Ascending aorta (tissue), 2 donors: ENCODE data around the gene YKT6. TPM values are rescaled to one million over a fixed set of nuclear protein-coding genes. Genes with fewer than 3 reads are reported as not detected.

Experiments used
- DNase-seq, 2 donors: peaks; one replicate each; pipeline ENCODE4 v3.0.0-alpha.2; 2019; ENCODE audit warnings: low spot score in 2 of 2
- H3K27ac ChIP-seq, 2 donors: fragments of 200-600 bp; sonication (generic); one replicate each; pipeline ENCODE4 v1.5.1; 2016 to 2017; ENCODE audit warnings: mild to moderate bottlenecking in 1 of 2
- H3K27me3 ChIP-seq: fragments of 200-600 bp; sonication (generic); one replicate; pipeline ENCODE4 v1.5.1; 2017
- H3K36me3 ChIP-seq, 2 donors: fragments of 200-600 bp; sonication (generic); one replicate each; pipeline ENCODE4 v1.5.1; 2016
- H3K4me1 ChIP-seq, 2 donors: fragments of 200-600 bp; sonication (generic); one replicate each; pipeline ENCODE4 v1.5.1; 2016 to 2017; ENCODE audit warnings: mild to moderate bottlenecking in 1 of 2
- H3K4me3 ChIP-seq, 2 donors: fragments of 200-600 bp; sonication (generic); one replicate each; pipeline ENCODE4 v1.5.1; 2016 to 2017; ENCODE audit warnings: mild to moderate bottlenecking in 1 of 2
- H3K9me3 ChIP-seq, 2 donors: fragments of 200-600 bp; sonication (generic); one replicate each; pipeline ENCODE4 v1.5.1; 2016
- intact Hi-C: fragments of 100-400 bp; cut with DNase I; formaldehyde crosslinking; loops from one replicate; pipeline ENCODE4 v1.15.1; 2023
- total RNA-seq: library from RNA; depleted of rRNA; stranded (reverse); fragments of >200 nt; gene quantifications from one replicate; pipeline ENCODE4 v1.1.0, GENCODE V29; 2016
- TF ChIP-seq, protein P1 (sequence below), 3 experiments: fragments of 200-600 bp in 2 of 3; fragments of 450-650 bp in 1 of 3; sonication (generic) in 2 of 3; IDR thresholded peaks; one replicate each; pipeline ENCODE4 v1.5.1; 2016 to 2019; ENCODE audit warnings: antibody characterized with exemption in 3 of 3, mild to moderate bottlenecking in 1 of 3, moderate library complexity in 1 of 3

YKT6 gene
- total RNA-seq, 1 donor from 2014 or later, result 40.1 TPM

DNA sequence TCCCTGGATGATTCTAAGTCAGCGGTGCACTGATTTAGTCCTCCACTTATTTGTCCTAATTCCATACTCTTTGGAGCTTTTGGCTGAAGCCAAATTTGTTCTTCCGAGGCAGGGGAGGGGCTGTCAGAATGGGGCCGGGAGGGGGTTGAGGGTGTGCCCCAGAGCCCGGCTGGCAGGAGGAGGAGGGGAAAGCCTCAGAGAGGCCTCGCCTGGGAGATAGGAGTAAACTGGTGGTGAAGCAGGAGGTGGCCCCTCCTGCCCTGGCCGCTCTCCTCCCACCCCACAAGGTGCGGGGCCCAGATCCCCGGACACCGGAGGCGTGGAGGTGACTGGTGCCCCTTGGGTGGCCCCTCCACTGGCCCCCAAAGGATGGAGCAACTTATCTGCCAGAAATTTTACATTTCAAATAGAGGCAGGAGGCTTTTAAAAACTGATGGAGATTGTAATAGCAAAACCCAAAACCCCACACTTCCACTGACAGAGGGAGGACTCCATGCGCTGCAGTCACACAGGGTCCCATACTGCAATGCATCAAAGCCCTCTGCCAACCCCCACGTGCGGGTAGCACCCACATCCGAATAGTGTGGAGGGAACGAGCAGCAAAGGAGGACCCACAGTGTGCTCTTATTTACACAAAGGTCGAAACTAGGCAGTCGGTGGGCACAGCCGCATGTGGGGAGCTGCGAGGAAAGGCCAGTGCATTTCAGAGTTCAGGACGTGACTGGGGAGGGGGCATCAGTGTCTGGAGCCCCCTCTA, 62.7 kb downstream of the YKT6 start:
- no peak overlapping the region for H3K27ac ChIP-seq
- TF ChIP-seq, protein P1, sequence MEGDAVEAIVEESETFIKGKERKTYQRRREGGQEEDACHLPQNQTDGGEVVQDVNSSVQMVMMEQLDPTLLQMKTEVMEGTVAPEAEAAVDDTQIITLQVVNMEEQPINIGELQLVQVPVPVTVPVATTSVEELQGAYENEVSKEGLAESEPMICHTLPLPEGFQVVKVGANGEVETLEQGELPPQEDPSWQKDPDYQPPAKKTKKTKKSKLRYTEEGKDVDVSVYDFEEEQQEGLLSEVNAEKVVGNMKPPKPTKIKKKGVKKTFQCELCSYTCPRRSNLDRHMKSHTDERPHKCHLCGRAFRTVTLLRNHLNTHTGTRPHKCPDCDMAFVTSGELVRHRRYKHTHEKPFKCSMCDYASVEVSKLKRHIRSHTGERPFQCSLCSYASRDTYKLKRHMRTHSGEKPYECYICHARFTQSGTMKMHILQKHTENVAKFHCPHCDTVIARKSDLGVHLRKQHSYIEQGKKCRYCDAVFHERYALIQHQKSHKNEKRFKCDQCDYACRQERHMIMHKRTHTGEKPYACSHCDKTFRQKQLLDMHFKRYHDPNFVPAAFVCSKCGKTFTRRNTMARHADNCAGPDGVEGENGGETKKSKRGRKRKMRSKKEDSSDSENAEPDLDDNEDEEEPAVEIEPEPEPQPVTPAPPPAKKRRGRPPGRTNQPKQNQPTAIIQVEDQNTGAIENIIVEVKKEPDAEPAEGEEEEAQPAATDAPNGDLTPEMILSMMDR (IDR thresholded peaks at IDR 0.05), result no peak
- no peaks in the 10 kb centered on the region for H3K27me3 ChIP-seq
- no peaks in the 10 kb centered on the region for H3K36me3 ChIP-seq
- intact Hi-C loops, result no loop called here
- no peaks in the 10 kb centered on the region for H3K9me3 ChIP-seq
- H3K4me3 ChIP-seq, result no peak overlapping the region
- H3K4me1 ChIP-seq, result peaks cover 15 to 17% of the 10 kb centered on the region in 2 donors
- no peak for DNase-seq

Other genes with a start within 250 kb of the YKT6 start
- not detected for gene SPDYE1, start 203.1 kb upstream of the YKT6 start, total RNA-seq
- gene DBNL, start 156.3 kb upstream of the YKT6 start, total RNA-seq, result 177 TPM
- gene PGAM2, start 135.4 kb upstream of the YKT6 start, total RNA-seq, result not detected
- gene POLM, start 118.4 kb upstream of the YKT6 start, total RNA-seq, result 58.8 TPM
- 1,349 TPM for gene AEBP1, start 96.6 kb upstream of the YKT6 start, total RNA-seq
- gene POLD2, start 77.4 kb upstream of the YKT6 start, total RNA-seq, result 97.0 TPM
- not detected for gene MYL7, start 59.6 kb upstream of the YKT6 start, total RNA-seq
- gene GCK, start 11.5 kb upstream of the YKT6 start, total RNA-seq, result 2.7 TPM
- 3.2 TPM for gene CAMK2B, start 124.6 kb downstream of the YKT6 start, total RNA-seq